Esophagus squamous epithelium (tissue), 4 donors: ENCODE measurements around the gene EMSY.

Experiments
- POLR2A ChIP-seq, 4 donors: fragments of 450-650 bp; IDR thresholded peaks; one replicate each; pipeline ENCODE4 v1.6.1; 2017; ENCODE audit warnings: antibody characterized with exemption in 4 of 4, mild to moderate bottlenecking in 4 of 4, moderate library complexity in 3 of 4
- TF ChIP-seq, protein P1 (sequence below), 6 experiments: fragments of 450-650 bp in 4 of 6; fragments of 200-600 bp in 2 of 6; sonication (generic) in 2 of 6; IDR thresholded peaks; one replicate each; pipeline ENCODE4 v1.5.1; 2016 to 2019; ENCODE audit warnings: antibody characterized with exemption in 6 of 6, mild to moderate bottlenecking in 4 of 6, moderate library complexity in 4 of 6

DNA sequence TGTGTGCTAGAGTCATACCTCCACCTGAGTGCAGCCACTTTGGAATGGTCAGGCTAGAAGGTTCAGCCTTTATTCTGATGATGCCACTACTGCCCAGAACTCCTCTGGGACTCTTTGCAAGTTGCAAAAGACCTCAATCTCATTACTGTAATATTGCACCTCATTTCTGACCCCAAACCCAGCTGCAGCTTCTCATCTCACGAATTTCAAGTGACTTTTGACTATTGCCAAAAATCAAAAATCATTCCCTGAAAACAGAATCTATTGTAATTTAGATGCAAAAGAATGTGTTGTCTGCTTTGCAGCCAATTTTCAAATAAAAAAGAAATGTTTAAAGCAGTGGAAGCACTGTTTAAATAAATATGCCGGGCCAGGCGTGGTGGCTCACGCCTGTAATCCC, 38.5 kb upstream of the EMSY start:
- TF ChIP-seq, protein P1, sequence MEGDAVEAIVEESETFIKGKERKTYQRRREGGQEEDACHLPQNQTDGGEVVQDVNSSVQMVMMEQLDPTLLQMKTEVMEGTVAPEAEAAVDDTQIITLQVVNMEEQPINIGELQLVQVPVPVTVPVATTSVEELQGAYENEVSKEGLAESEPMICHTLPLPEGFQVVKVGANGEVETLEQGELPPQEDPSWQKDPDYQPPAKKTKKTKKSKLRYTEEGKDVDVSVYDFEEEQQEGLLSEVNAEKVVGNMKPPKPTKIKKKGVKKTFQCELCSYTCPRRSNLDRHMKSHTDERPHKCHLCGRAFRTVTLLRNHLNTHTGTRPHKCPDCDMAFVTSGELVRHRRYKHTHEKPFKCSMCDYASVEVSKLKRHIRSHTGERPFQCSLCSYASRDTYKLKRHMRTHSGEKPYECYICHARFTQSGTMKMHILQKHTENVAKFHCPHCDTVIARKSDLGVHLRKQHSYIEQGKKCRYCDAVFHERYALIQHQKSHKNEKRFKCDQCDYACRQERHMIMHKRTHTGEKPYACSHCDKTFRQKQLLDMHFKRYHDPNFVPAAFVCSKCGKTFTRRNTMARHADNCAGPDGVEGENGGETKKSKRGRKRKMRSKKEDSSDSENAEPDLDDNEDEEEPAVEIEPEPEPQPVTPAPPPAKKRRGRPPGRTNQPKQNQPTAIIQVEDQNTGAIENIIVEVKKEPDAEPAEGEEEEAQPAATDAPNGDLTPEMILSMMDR (IDR thresholded peaks at IDR 0.05) = no peak
- no peak for TF ChIP-seq POLR2A (IDR thresholded peaks at IDR 0.05)
